ENCODE results near the gene UBASH3A. TPM values are rescaled to one million over a fixed set of nuclear protein-coding genes. Genes with fewer than 3 reads are reported as not detected.

Gene UBASH3A
- total RNA-seq, 3 donors from 2014 or later (not counting 1 experiment from before 2014, with no cell fraction given): 0.66 to 5.0 (median 2.0) TPM

GRCh38 chr21:42455196-42455595 is 51.5 kb downstream of the UBASH3A start:
- Histone ChIP-seq H3K9me3 (ENCODE audit: control insufficient read depth, insufficient read depth, low read length) (no peaks in the 10 kb centered on the region), H3K4me3 (ENCODE audit: low read length) (no peak overlapping the region), H3K27ac (ENCODE audit: low read length) (no peak overlapping the region), H3K27me3 (ENCODE audit: control insufficient read depth, insufficient read depth, low read length) (no peaks in the 10 kb centered on the region), H3K36me3 (ENCODE audit: control insufficient read depth, insufficient read depth, low read length) (no peaks in the 10 kb centered on the region), H3K4me1 (ENCODE audit: control insufficient read depth, insufficient read depth, low read length) (peaks cover 6% of the 10 kb centered on the region)
- no peak for TF ChIP-seq CTCF (IDR thresholded peaks at IDR 0.05)
- Mint-ChIP-seq H3K36me3 (no peaks in the 10 kb centered on the region), H3K4me1 (peaks cover 0 to 9% of the 10 kb centered on the region in 2 donors), H3K4me3 (no peak overlapping the region), H3K27ac (no peak overlapping the region), H3K9me3 (no peaks in the 10 kb centered on the region), H3K27me3 (ENCODE audit: low read depth in 2 of 2) (peaks cover 16 to 26% of the 10 kb centered on the region in 2 donors)
- DNase-seq (no peak), ATAC-seq (no peak)
- WGBS (ENCODE audit: insufficient coverage): 85% methylated on average over 9 of the region's 9 CpGs
- intact Hi-C loops (cut with micrococcal nuclease): no loop called here

GRCh38 chr21:42455754-42456440 is 52.2 kb downstream of the UBASH3A start:
- TF ChIP-seq CTCF (IDR thresholded peaks at IDR 0.05): no peak
- no peak for ATAC-seq
- no peaks in the 10 kb centered on the region for H3K9me3 Mint-ChIP-seq
- intact Hi-C loops (cut with micrococcal nuclease): no loop called here
- Histone ChIP-seq H3K4me1 (ENCODE audit: control insufficient read depth, insufficient read depth, low read length) (peaks cover 8% of the 10 kb centered on the region), H3K27ac (ENCODE audit: low read length) (no peak overlapping the region), H3K27me3 (ENCODE audit: control insufficient read depth, insufficient read depth, low read length) (no peaks in the 10 kb centered on the region), H3K36me3 (ENCODE audit: control insufficient read depth, insufficient read depth, low read length) (no peaks in the 10 kb centered on the region), H3K4me3 (ENCODE audit: low read length) (no peak overlapping the region), H3K9me3 (ENCODE audit: control insufficient read depth, insufficient read depth, low read length) (no peaks in the 10 kb centered on the region)
- no peak overlapping the region for H3K4me3 Mint-ChIP-seq
- no peak for DNase-seq
- 82% methylated on average over 8 of the region's 10 CpGs for WGBS (ENCODE audit: insufficient coverage)
- H3K4me1 Mint-ChIP-seq: peaks cover 0 to 8% of the 10 kb centered on the region in 2 donors
- H3K36me3 Mint-ChIP-seq: no peaks in the 10 kb centered on the region
- peaks cover 16 to 22% of the 10 kb centered on the region in 2 donors for H3K27me3 Mint-ChIP-seq (ENCODE audit: low read depth in 2 of 2)
- H3K27ac Mint-ChIP-seq: no peak overlapping the region

- intact Hi-C loops (cut with micrococcal nuclease): no loop called here
- H3K4me1 ChIP-seq (ENCODE audit: control insufficient read depth, insufficient read depth, low read length): peaks cover 13% of the 10 kb centered on the region
- ATAC-seq: peak; percentile 57 to 85 (median 65)
- H3K9me3 Mint-ChIP-seq: no peaks in the 10 kb centered on the region
- H3K27ac Mint-ChIP-seq: no peak overlapping the region
- H3K36me3 ChIP-seq (ENCODE audit: control insufficient read depth, insufficient read depth, low read length): no peaks in the 10 kb centered on the region
- H3K4me1 Mint-ChIP-seq: peaks cover 0 to 10% of the 10 kb centered on the region in 2 donors
- TF ChIP-seq CTCF (IDR thresholded peaks at IDR 0.05): no peak
- 90% methylated on average over 6 of the region's 8 CpGs for WGBS (ENCODE audit: insufficient coverage)
- H3K27me3 Mint-ChIP-seq (ENCODE audit: low read depth in 2 of 2): peaks cover 17 to 23% of the 10 kb centered on the region in 2 donors
- no peak overlapping the region for H3K4me3 Mint-ChIP-seq
- H3K36me3 Mint-ChIP-seq: no peaks in the 10 kb centered on the region
- no peaks in the 10 kb centered on the region for H3K27me3 ChIP-seq (ENCODE audit: control insufficient read depth, insufficient read depth, low read length)
- no peak overlapping the region for H3K27ac ChIP-seq (ENCODE audit: low read length)
- DNase-seq: peak in 1 of 2 donors; percentile 65
- H3K4me3 ChIP-seq (ENCODE audit: low read length): no peak overlapping the region
- H3K9me3 ChIP-seq (ENCODE audit: control insufficient read depth, insufficient read depth, low read length): no peaks in the 10 kb centered on the region
Measured at GRCh38 chr21:42456457-42456856, 52.8 kb downstream of the UBASH3A start.

- Mint-ChIP-seq H3K27ac (no peak overlapping the region), H3K36me3 (no peaks in the 10 kb centered on the region), H3K9me3 (no peaks in the 10 kb centered on the region), H3K4me3 (no peak overlapping the region), H3K27me3 (ENCODE audit: low read depth in 2 of 2) (peaks cover 18 to 29% of the 10 kb centered on the region in 2 donors), H3K4me1 (peaks cover 12 to 25% of the 10 kb centered on the region in 2 donors)
- no peaks in the 10 kb centered on the region for H3K27me3 ChIP-seq (ENCODE audit: control insufficient read depth, insufficient read depth, low read length)
- intact Hi-C loops (cut with micrococcal nuclease): no loop called here
- TF ChIP-seq CTCF (IDR thresholded peaks at IDR 0.05): no peak
- 100% methylated on average over 1 of the region's 1 CpG for WGBS (ENCODE audit: insufficient coverage)
- DNase-seq: no peak
- H3K4me1 ChIP-seq (ENCODE audit: control insufficient read depth, insufficient read depth, low read length): peaks cover 25% of the 10 kb centered on the region
- no peak overlapping the region for H3K4me3 ChIP-seq (ENCODE audit: low read length)
- no peak overlapping the region for H3K27ac ChIP-seq (ENCODE audit: low read length)
- no peak for ATAC-seq
- no peaks in the 10 kb centered on the region for H3K9me3 ChIP-seq (ENCODE audit: control insufficient read depth, insufficient read depth, low read length)
- H3K36me3 ChIP-seq (ENCODE audit: control insufficient read depth, insufficient read depth, low read length): no peaks in the 10 kb centered on the region
Measured at GRCh38 chr21:42459082-42459460, 55.4 kb downstream of the UBASH3A start.
